ENCODE data around the gene DEFB131B. TPM values are rescaled to one million over a fixed set of nuclear protein-coding genes. Genes with fewer than 3 reads are reported as not detected.
"Not testable (repeated sequence)": the region's sequence is repeated elsewhere in the genome, so short reads cannot be mapped to it uniquely, and the experiment has no call there.

Gene DEFB131B, protein sequence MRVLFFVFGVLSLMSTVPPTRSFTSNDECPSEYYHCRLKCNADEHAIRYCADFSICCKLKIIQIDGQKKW
- total RNA-seq: not detected
- not detected for polyA plus RNA-seq (2013, experiment 1 of 2)
- not detected for polyA plus RNA-seq (2013, experiment 2 of 2)
- long read RNA-seq, experiment 1: 0 reads
- long read RNA-seq, experiment 2: 0 reads
- long read RNA-seq, experiment 3: 0 reads
- long read RNA-seq, experiment 4: 0 reads

GRCh38 chr11:71878059-71878458 is at the start of gene DEFB131B:
TSS of gene DEFB131B (plus strand) at chr11:71878453. CDS start at chr11:71878453, 0 bp downstream.
- not testable (repeated sequence) for H3K4me1 ChIP-seq (ENCODE audit: control insufficient read depth, insufficient read depth, low read length); H3K9me3 Mint-ChIP-seq; H3K4me3 Mint-ChIP-seq; H3K9me3 ChIP-seq (ENCODE audit: control insufficient read depth, low read length); H3K36me3 Mint-ChIP-seq (ENCODE audit: low read depth); H3K4me3 ChIP-seq (ENCODE audit: low read length); H3K27me3 ChIP-seq (ENCODE audit: control insufficient read depth, insufficient read depth, low read length, poor library complexity, severe bottlenecking); H3K27ac Mint-ChIP-seq; H3K27ac ChIP-seq (ENCODE audit: low read depth, low read length); H3K9ac ChIP-seq (ENCODE audit: extremely low read depth, low read length, poor library complexity, severe bottlenecking); H3K36me3 ChIP-seq (ENCODE audit: control insufficient read depth, insufficient read depth, low read length); H3K27me3 Mint-ChIP-seq (ENCODE audit: insufficient read depth); DNase-seq; H3K4me1 Mint-ChIP-seq
- WGBS, 2 experiments (ENCODE audit: insufficient coverage in 1 of 2, insufficient read length in 1 of 2): 91% methylated on average over 1 of the region's 1 CpG; no CpG with 5 or more reads in 1 of the 2 experiments

DNA sequence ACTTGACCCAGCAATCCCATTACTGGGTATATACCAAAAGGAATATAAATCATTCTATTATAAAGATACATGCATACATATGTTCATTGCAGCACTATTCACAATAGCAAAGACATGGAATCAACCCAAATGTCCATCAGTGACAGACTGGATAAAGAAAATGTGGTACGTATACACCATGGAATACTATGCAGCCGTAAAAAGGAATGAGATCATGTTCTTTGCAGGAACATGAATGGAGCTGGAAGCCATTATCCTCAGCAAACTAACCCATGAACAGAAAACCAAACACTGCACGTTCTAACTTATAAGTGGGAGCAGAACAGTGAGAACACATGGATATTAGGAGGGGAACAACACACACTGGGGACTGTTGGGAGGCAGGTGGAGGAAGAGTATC is 49.0 kb upstream of the DEFB131B start:
- not testable (repeated sequence) for H3K4me1 ChIP-seq (ENCODE audit: control insufficient read depth, insufficient read depth, low read length); H3K36me3 ChIP-seq (ENCODE audit: control insufficient read depth, insufficient read depth, low read length); H3K4me3 ChIP-seq (ENCODE audit: low read length); H3K27ac ChIP-seq (ENCODE audit: low read depth, low read length); DNase-seq; H3K36me3 Mint-ChIP-seq (ENCODE audit: low read depth); H3K27me3 Mint-ChIP-seq (ENCODE audit: insufficient read depth); H3K27ac Mint-ChIP-seq; H3K27me3 ChIP-seq (ENCODE audit: control insufficient read depth, insufficient read depth, low read length, poor library complexity, severe bottlenecking); H3K4me3 Mint-ChIP-seq; H3K4me1 Mint-ChIP-seq; H3K9ac ChIP-seq (ENCODE audit: extremely low read depth, low read length, poor library complexity, severe bottlenecking); H3K9me3 ChIP-seq (ENCODE audit: control insufficient read depth, low read length)
- peaks cover 35% of the 10 kb centered on the region for H3K9me3 Mint-ChIP-seq
- 96 to 100% methylated on average over 1 to 3 of the region's 3 CpGs for WGBS, 2 experiments (ENCODE audit: insufficient coverage in 1 of 2, insufficient read length in 1 of 2)

GRCh38 chr11:71829686-71830085 is 48.6 kb upstream of the DEFB131B start:
- not testable (repeated sequence) for H3K36me3 ChIP-seq (ENCODE audit: control insufficient read depth, insufficient read depth, low read length); H3K9ac ChIP-seq (ENCODE audit: extremely low read depth, low read length, poor library complexity, severe bottlenecking); H3K27me3 Mint-ChIP-seq (ENCODE audit: insufficient read depth); H3K4me3 ChIP-seq (ENCODE audit: low read length); H3K4me1 ChIP-seq (ENCODE audit: control insufficient read depth, insufficient read depth, low read length); H3K4me3 Mint-ChIP-seq; H3K36me3 Mint-ChIP-seq (ENCODE audit: low read depth); H3K27me3 ChIP-seq (ENCODE audit: control insufficient read depth, insufficient read depth, low read length, poor library complexity, severe bottlenecking); H3K27ac Mint-ChIP-seq; H3K4me1 Mint-ChIP-seq; H3K9me3 ChIP-seq (ENCODE audit: control insufficient read depth, low read length); H3K27ac ChIP-seq (ENCODE audit: low read depth, low read length); DNase-seq
- 100% methylated on average over 2 of the region's 3 CpGs; no CpG with 5 or more reads in 1 of the 2 experiments for WGBS, 2 experiments (ENCODE audit: insufficient coverage in 1 of 2, insufficient read length in 1 of 2)
- peaks cover 35% of the 10 kb centered on the region for H3K9me3 Mint-ChIP-seq

DNA sequence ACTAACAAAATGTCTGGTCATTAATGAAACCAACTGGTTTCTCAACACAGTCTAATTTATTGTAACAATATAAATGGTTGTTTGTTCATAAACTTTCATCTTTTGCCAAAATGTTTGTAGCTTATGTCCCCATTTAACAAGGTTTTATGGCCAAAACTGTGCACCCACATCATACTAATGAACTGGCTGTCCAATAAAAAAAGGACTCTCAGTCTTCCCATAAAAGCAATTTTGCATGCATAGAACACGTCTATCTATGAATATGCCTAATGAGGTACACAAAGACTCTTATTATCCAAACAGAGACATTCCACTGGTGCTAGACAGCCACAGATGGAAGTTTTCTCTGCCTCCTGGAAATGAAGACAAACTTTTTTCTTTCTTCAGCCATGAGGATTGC is 45.4 kb upstream of the DEFB131B start, which contains the start of gene DEFB108B:
Gene DEFB108B (plus strand): TSS at position 390 of the 400 bp plus-strand sequence. CDS start 0 bp downstream, at position 390.
- no CpG with 5 or more reads among the region's 1 CpG for WGBS, 2 experiments (ENCODE audit: insufficient coverage in 1 of 2, insufficient read length in 1 of 2)
- H3K27ac Mint-ChIP-seq; H3K27ac ChIP-seq (ENCODE audit: low read depth, low read length): not testable (repeated sequence)

GRCh38 chr11:71842720-71843119 is 35.5 kb upstream of the DEFB131B start:
- H3K36me3 Mint-ChIP-seq (ENCODE audit: low read depth); H3K9me3 ChIP-seq (ENCODE audit: control insufficient read depth, low read length); H3K27me3 Mint-ChIP-seq (ENCODE audit: insufficient read depth); H3K27me3 ChIP-seq (ENCODE audit: control insufficient read depth, insufficient read depth, low read length, poor library complexity, severe bottlenecking); H3K4me3 Mint-ChIP-seq; H3K9ac ChIP-seq (ENCODE audit: extremely low read depth, low read length, poor library complexity, severe bottlenecking); H3K36me3 ChIP-seq (ENCODE audit: control insufficient read depth, insufficient read depth, low read length); H3K4me1 ChIP-seq (ENCODE audit: control insufficient read depth, insufficient read depth, low read length); H3K9me3 Mint-ChIP-seq; H3K27ac ChIP-seq (ENCODE audit: low read depth, low read length); H3K4me3 ChIP-seq (ENCODE audit: low read length): not testable (repeated sequence)
- Mint-ChIP-seq H3K4me1 (peaks cover 13% of the 10 kb centered on the region), H3K27ac (peak overlapping the region; percentile 89)
- WGBS, 2 experiments (ENCODE audit: insufficient coverage in 1 of 2, insufficient read length in 1 of 2): 89 to 95% methylated on average over 5 to 6 of the region's 6 CpGs
- DNase-seq: peak; percentile 58

More for the DNA sequence above, 45.4 kb upstream of the DEFB131B start, which contains the start of gene DEFB108B:
- H3K4me3 ChIP-seq (ENCODE audit: low read length); H3K36me3 ChIP-seq (ENCODE audit: control insufficient read depth, insufficient read depth, low read length); H3K4me1 ChIP-seq (ENCODE audit: control insufficient read depth, insufficient read depth, low read length); H3K27me3 ChIP-seq (ENCODE audit: control insufficient read depth, insufficient read depth, low read length, poor library complexity, severe bottlenecking); H3K9ac ChIP-seq (ENCODE audit: extremely low read depth, low read length, poor library complexity, severe bottlenecking); H3K36me3 Mint-ChIP-seq (ENCODE audit: low read depth); DNase-seq; H3K4me3 Mint-ChIP-seq; H3K9me3 ChIP-seq (ENCODE audit: control insufficient read depth, low read length); H3K27me3 Mint-ChIP-seq (ENCODE audit: insufficient read depth); H3K4me1 Mint-ChIP-seq: not testable (repeated sequence)
- peaks cover 28% of the 10 kb centered on the region for H3K9me3 Mint-ChIP-seq

GRCh38 chr11:71843355-71843754 is 34.9 kb upstream of the DEFB131B start:
- H3K36me3 ChIP-seq (ENCODE audit: control insufficient read depth, insufficient read depth, low read length); H3K36me3 Mint-ChIP-seq (ENCODE audit: low read depth); H3K27me3 ChIP-seq (ENCODE audit: control insufficient read depth, insufficient read depth, low read length, poor library complexity, severe bottlenecking); H3K4me3 Mint-ChIP-seq; H3K4me1 ChIP-seq (ENCODE audit: control insufficient read depth, insufficient read depth, low read length); H3K9me3 ChIP-seq (ENCODE audit: control insufficient read depth, low read length); H3K4me3 ChIP-seq (ENCODE audit: low read length); H3K9me3 Mint-ChIP-seq; DNase-seq; H3K9ac ChIP-seq (ENCODE audit: extremely low read depth, low read length, poor library complexity, severe bottlenecking); H3K27me3 Mint-ChIP-seq (ENCODE audit: insufficient read depth); H3K27ac ChIP-seq (ENCODE audit: low read depth, low read length): not testable (repeated sequence)
- H3K4me1 Mint-ChIP-seq: peaks cover 13% of the 10 kb centered on the region
- 94 to 97% methylated on average over 2 to 4 of the region's 4 CpGs for WGBS, 2 experiments (ENCODE audit: insufficient coverage in 1 of 2, insufficient read length in 1 of 2)
- peak overlapping the region; percentile 89 for H3K27ac Mint-ChIP-seq
